Lung (tissue), 12 donors: Measurements from ENCODE around the gene HIP1R. TPM values are rescaled to one million over a fixed set of nuclear protein-coding genes. Genes with fewer than 3 reads are reported as not detected.

Source experiments
- ATAC-seq: fragments of 200-7000 bp; cut with Tn5 transposase; one replicate; pipeline ENCODE4 v1.9.1; 2020; ENCODE audit warnings: moderate number of reproducible peaks; ENCODE audit not compliant: insufficient read depth, low FRiP score
- DNase-seq, 3 donors: peaks; one replicate each; pipeline ENCODE4 v3.0.0-alpha.2; 2013 to 2017
- H3K27ac ChIP-seq, 2 donors: one replicate each; pipeline ENCODE4 v1.5.1; 2013; ENCODE audit warnings: mild to moderate bottlenecking in 2 of 2, moderate library complexity in 2 of 2, control low read depth in 1 of 2, inconsistent platforms in 1 of 2, low read depth in 1 of 2, low read length in 1 of 2
- H3K27me3 ChIP-seq, 3 donors: one replicate each; pipeline ENCODE4 v1.5.1; 2013; ENCODE audit warnings: low read length in 2 of 3; ENCODE audit not compliant: control insufficient read depth in 3 of 3, insufficient read depth in 3 of 3
- H3K36me3 ChIP-seq, 4 donors: one replicate each; pipeline ENCODE4 v1.5.1; 2013; ENCODE audit warnings: low read length in 4 of 4, mild to moderate bottlenecking in 1 of 4, moderate library complexity in 1 of 4; ENCODE audit not compliant: control insufficient read depth in 4 of 4, insufficient read depth in 4 of 4
- H3K4me1 ChIP-seq, 5 donors: one replicate each; pipeline ENCODE4 v1.5.1; 2013; ENCODE audit warnings: low read length in 5 of 5, mild to moderate bottlenecking in 2 of 5, moderate library complexity in 1 of 5; ENCODE audit not compliant: control insufficient read depth in 5 of 5, insufficient read depth in 5 of 5
- H3K4me3 ChIP-seq: one replicate; pipeline ENCODE4 v1.5.1; 2013; ENCODE audit warnings: mild to moderate bottlenecking, control low read depth, moderate library complexity
- H3K9ac ChIP-seq, 2 donors: one replicate each; pipeline ENCODE4 v1.5.1; 2013; ENCODE audit warnings: low read length in 2 of 2, control low read depth in 1 of 2; ENCODE audit not compliant: insufficient read depth in 1 of 2
- H3K9me3 ChIP-seq, 4 donors: one replicate each; pipeline ENCODE4 v1.5.1; 2013; ENCODE audit warnings: low read length in 3 of 4, mild to moderate bottlenecking in 1 of 4, moderate library complexity in 1 of 4; ENCODE audit not compliant: control insufficient read depth in 4 of 4, insufficient read depth in 3 of 4
- CTCF ChIP-seq: IDR thresholded peaks from 2 replicates; pipeline ENCODE4 v1.5.1; 2012; ENCODE audit warnings: mild to moderate bottlenecking; ENCODE audit errors: control extremely low read depth, extremely low read depth
- WGBS, 2 donors: extraction: QIAGEN DNeasy Blood & Tissue Kit; methylation state at CpG; one replicate each; pipeline ENCODE4 v1.1.7; 2013; 5-methylcytosine and 5-hydroxymethylcytosine counted together
- polyA plus RNA-seq, 2 donors: library from polyadenylated mRNA; stranded (reverse); fragments of 200-250 nt; gene quantifications; one replicate each; pipeline ENCODE4 v1.2.1, GENCODE V29; 2013
- total RNA-seq, 2 donors: library from RNA; depleted of rRNA in 1 of 2; stranded (reverse); fragments of >200 nt in 1 of 2; gene quantifications; one replicate each; pipeline ENCODE4 v1.2.1, GENCODE V29; 2014 to 2021
- donor health status: control.
- donor health status: control.
- donor health status: Bipolar disorder and iron deficiency.
- donor health status: healthy.
- donor health status: DM: yes; HTN: yes; CAD: no.

HIP1R gene
- total and polyA plus RNA-seq, 4 donors = 33.8 to 56.3 (median 35.4) TPM

- WGBS, 2 donors = 57 to 73% methylated on average over 12 of the region's 12 CpGs
- Histone ChIP-seq H3K9me3 (no peaks in the 10 kb centered on the region), H3K27me3 (no peaks in the 10 kb centered on the region), H3K36me3 (peaks cover 0 to 47% (median 10%) of the 10 kb centered on the region in 4 donors), H3K4me1 (peaks cover 0 to 5% (median 0%) of the 10 kb centered on the region in 5 donors), H3K9ac (no peak overlapping the region), H3K27ac (peak overlapping the region in 1 of 2 donors; percentile 44), H3K4me3 (no peak overlapping the region)
- ATAC-seq (no peak), DNase-seq (no peak)
- no peak for TF ChIP-seq CTCF
Measured at GRCh38 chr12:122862872-122863701, 27.8 kb downstream of the HIP1R start.

GRCh38 chr12:122864894-122865253 lies 29.6 kb downstream of the HIP1R start:
- ATAC-seq = no peak
- no peak for DNase-seq
- TF ChIP-seq CTCF = no peak
- Histone ChIP-seq H3K27ac (no peak overlapping the region), H3K9ac (no peak overlapping the region), H3K27me3 (no peaks in the 10 kb centered on the region), H3K4me1 (peaks cover 0 to 9% (median 0%) of the 10 kb centered on the region in 5 donors), H3K4me3 (no peak overlapping the region), H3K36me3 (peaks cover 0 to 52% (median 20%) of the 10 kb centered on the region in 4 donors), H3K9me3 (no peaks in the 10 kb centered on the region)
- WGBS, 2 donors = 90% methylated on average over 5 of the region's 5 CpGs

- peaks cover 0 to 57% (median 25%) of the 10 kb centered on the region in 4 donors for H3K36me3 ChIP-seq
- H3K9me3 ChIP-seq = no peaks in the 10 kb centered on the region
- no peak overlapping the region for H3K9ac ChIP-seq
- no peak for ATAC-seq
- no peak overlapping the region for H3K4me3 ChIP-seq
- peak overlapping the region; percentile 15 to 46 for H3K27ac ChIP-seq
- H3K4me1 ChIP-seq = peaks cover 0 to 13% (median 5%) of the 10 kb centered on the region in 5 donors
- no peaks in the 10 kb centered on the region for H3K27me3 ChIP-seq
- DNase-seq = no peak
- no peak for TF ChIP-seq CTCF
- 80 to 82% methylated on average over 43 of the region's 43 CpGs for WGBS, 2 donors
Measured at GRCh38 chr12:122865268-122866231, 30.3 kb downstream of the HIP1R start.
